HG03045 (cell line): Measurements from ENCODE around the gene SKAP1.
"Not testable (repeated sequence)": the region's sequence is repeated elsewhere in the genome, so short reads cannot be mapped to it uniquely, and the experiment has no call there.

Experiments used
- ATAC-seq: cut with Tn5 transposase; IDR thresholded peaks from one replicate; pipeline ENCODE4 v1.9.1; 2021; ENCODE audit warnings: mild to moderate bottlenecking, moderate library complexity; ENCODE audit not compliant: unreplicated experiment

The SKAP1 gene

DNA sequence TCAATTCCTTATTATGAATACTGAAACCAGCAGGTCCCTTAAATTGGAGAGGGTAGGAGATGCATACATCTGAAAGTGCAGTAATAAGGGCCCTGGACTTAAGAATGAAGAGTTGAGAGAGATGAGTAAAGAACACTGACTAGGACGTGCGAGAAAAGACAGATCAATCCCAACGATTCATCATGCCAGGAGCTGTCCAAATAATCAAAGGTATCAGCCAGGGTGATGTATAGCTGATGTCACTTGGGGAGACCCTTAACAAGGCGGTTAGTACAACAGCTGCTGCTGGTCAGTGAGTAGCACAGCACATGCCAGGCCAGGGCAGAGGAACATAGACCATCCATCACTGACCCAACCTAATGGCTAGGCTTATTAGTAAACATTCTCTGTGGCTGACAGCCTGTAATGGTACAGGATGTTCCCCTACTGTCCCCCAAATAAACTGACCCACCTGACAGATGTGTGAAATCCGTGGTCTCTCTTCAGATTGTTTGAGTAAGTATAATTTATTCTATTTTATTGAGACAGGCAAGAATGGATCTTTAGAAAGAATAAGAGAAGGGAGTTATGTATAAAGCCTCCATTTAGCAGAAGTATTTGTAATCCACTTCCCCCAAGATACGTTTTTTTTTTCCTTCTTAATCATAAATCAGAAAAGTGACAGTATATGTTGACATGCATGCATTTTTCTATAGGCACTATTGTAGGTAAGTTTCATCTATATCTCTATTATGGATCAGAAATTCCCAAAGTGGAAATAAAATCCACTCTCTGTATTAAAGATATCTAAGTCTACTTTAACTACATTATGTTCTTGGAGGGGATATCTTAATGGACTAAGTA lies 204.1 kb downstream of the SKAP1 start:
- no peak for ATAC-seq

- ATAC-seq = no peak
Observed at GRCh38 chr17:48223945-48224344, 206.1 kb downstream of the SKAP1 start.

- ATAC-seq = no peak
Observed at GRCh38 chr17:48219617-48220016, 210.4 kb downstream of the SKAP1 start.

DNA sequence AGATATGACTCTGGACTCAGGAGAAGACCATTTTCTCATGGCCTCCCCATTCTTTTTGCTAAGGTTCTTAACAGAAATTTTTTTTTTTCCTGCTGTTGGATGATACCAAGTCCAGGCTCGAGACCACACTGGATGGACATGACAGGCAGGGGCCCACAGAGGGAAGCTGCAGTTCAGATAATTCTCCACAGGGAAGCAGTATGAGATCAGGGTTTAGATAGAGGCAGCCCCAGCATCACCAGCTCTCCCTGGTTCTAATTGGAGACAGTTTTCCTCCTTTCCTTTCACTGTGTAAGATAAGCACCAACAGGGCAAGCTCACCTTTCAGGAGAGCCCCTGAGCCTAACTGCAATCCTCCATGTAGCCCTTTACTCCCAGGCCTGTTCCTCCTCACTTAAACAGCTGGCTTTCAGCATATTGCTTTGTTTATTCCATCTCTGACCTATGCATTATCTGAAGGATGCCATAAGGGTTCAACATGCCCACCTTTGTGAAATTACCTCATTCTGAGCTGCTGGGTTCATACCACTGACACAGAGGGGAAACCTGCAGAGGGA lies 214.4 kb downstream of the SKAP1 start:
- no peak for ATAC-seq

GRCh38 chr17:48213797-48214196 lies 216.2 kb downstream of the SKAP1 start:
- no peak for ATAC-seq

- ATAC-seq = no peak
Observed at GRCh38 chr17:48211787-48212186, 218.2 kb downstream of the SKAP1 start.

GRCh38 chr17:48211011-48211410 lies 219.0 kb downstream of the SKAP1 start:
- no peak for ATAC-seq

GRCh38 chr17:48209973-48210372 lies 220.0 kb downstream of the SKAP1 start:
- no peak for ATAC-seq

DNA sequence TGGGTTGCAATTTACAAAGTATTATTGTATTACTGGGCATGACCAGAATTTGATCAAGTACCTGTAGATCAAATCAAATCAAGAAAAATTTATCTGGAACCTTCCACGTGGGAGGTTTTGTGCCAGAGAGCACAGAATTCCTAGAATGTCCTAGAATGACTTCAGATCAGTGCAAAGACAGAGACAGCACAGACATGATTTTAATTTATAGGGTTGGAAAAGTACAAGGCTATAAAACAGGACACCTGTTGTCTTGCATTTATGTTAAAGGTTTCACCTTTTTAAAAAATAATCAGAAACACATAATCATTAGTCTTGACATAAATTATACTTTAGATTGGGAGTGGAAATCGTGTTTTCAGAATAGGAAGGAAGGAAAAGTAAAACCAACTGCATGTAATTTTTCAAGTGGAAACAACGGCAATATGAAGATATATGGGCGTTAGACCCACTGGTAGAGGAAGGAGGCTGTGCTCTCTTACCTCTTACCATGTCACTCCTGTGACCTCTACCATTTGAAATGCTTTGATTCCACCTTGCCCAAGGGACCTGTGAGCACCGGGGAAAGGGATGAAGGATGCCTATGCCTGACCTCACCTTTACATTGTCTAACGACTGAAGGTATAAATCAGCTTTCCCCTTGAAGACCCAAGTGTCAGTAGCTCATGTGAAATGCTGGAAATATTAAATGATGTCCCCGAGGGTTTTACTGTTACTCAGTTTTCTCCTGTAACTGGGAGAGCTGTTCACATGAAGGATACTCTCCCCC lies 222.1 kb downstream of the SKAP1 start:
- no peak for ATAC-seq

GRCh38 chr17:48207036-48207435 lies 223.0 kb downstream of the SKAP1 start:
- not testable (repeated sequence) for ATAC-seq

- ATAC-seq = no peak
Observed at GRCh38 chr17:48202959-48203358, 227.1 kb downstream of the SKAP1 start.

DNA sequence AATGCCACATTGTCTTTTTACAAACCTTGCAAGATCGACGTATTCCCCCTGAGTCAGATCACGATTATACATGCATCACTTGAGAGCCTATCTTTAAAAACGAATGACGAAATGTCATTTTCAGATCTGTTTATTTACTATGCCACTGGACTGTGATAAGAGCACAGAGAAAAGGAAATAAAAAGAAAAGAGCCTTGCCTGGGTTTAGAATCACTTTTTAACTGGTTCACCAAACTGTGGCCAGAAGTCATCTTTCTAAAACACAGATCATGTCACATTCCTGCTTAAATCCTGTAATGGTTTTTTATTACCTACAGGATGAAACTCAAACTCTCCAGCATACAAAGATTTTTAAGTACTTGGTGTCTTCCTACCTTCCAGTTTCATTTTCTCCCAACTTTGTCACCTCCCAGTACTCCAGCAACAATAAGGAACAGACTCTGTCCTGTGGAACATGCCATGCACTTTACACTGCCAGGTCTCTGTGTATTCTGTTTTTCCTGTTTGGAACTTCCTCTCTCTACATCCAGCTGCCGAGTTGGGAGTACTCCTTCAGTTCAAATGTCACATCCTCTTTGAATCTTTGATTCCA lies 231.0 kb downstream of the SKAP1 start:
- no peak for ATAC-seq

DNA sequence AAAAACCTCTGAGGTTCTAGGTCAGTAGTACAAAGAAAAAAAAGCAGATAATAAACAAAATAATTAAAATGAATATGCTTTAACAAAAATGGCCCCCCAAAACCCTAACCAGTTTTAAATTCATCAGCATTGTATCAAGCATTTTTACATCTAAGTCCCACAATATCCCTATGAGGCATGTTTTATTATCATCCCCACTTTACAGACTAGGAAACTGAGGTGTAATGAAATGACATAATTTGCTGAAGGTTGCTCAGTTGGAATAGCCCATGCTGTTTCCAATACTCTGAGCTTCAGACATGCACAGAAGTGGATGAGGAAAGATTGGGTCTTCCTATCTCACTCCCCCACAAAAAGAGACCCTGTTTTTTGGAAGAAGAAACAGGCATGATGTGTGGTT lies 234.1 kb downstream of the SKAP1 start:
- ATAC-seq = no peak

DNA sequence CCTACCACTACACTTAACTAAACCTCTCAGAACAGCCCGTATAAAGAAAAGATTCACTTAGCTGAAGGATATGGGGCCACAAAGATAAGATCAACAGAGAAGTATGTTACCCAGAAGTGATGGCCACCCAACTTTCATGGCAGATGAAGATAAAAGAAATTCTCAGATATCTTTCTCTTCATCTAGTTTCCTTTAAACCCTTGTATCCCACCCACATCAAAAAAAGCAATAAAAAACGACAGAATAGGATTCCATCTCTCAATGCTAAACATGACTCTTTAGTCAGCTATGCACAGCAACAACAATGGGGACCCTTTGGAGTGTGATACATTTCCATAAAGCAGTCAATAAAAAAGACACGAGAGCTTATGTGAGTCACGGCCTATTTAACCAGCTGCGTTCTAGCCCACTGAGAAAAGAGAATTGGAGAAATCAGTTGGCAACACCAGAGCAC lies 235.9 kb downstream of the SKAP1 start:
- no peak for ATAC-seq

DNA sequence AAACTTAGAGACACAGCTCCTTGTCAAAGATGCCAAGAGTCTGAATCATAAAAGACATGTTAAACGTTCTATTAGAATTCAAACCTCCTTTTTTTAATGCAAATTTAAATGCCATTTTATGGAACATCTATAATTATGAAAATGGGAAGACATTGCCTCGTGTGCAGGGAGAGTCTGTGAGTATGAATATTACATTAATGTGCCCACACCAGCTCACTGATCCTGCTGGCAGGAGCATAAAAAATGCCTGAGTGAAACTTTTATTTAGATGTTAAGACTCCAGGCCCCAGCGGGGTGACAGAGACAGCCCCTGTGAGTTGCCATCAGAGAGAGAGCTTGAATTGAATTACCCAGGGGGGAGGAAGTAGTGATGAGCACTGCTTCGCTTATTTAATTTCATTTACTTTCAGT lies 237.7 kb downstream of the SKAP1 start:
- ATAC-seq = no peak

- no peak for ATAC-seq
Observed at GRCh38 chr17:48191362-48191761, 238.7 kb downstream of the SKAP1 start.

GRCh38 chr17:48190871-48191270 lies 239.1 kb downstream of the SKAP1 start:
- ATAC-seq = no peak

- no peak for ATAC-seq
Observed at GRCh38 chr17:48187872-48188608, 242.0 kb downstream of the SKAP1 start.

DNA sequence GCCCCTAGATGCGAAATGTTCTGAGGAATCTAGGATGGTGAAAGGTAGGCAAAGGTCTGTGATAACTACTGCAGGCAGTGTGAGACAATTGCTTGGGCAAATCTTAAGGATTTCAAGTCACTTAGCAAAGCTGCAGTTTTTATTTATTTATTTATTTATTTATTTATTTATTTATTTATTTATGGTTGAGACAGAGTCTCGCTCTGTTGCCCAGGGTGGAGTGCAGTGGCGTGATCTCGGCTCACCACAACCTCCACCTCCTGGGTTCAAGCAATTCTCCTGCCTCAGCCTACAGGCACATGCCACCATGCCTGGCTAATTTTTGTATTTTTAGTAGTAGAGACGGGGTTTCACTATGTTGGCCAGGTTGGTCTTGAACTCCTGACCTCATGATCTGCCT lies 243.7 kb downstream of the SKAP1 start:
- ATAC-seq = not testable (repeated sequence)

- ATAC-seq = no peak
Observed at GRCh38 chr17:48184721-48185120, 245.3 kb downstream of the SKAP1 start.

- no peak for ATAC-seq
Observed at GRCh38 chr17:48181653-48182052, 248.4 kb downstream of the SKAP1 start.
